ENCODE data around the gene KIAA1671.

- TF ChIP-seq CTCF (IDR thresholded peaks at IDR 0.05): no peak
- TF ChIP-seq POLR2A (IDR thresholded peaks at IDR 0.05): no peak
Measured at GRCh38 chr22:24992946-24993345, 40.4 kb downstream of the KIAA1671 start.

Data from breast epithelium (tissue), 3 donors.